WTC11 (cell line): ENCODE results near the gene INPP5A. TPM values are rescaled to one million over a fixed set of nuclear protein-coding genes. Genes with fewer than 3 reads are reported as not detected.
A peak's percentile ranks its signal among the peaks of the same experiment; 100 is the strongest.

Experiments used
- ATAC-seq: fragments of 200-7000 bp; cut with Tn5 transposase; 2 replicates; pipeline ENCODE4 v1.10.0; 2021; ENCODE audit warnings: mild to moderate bottlenecking, moderate library complexity
- CTCF ChIA-PET: fragments of 300-600 bp; sonication (Branson Sonifier 250); formaldehyde crosslinking; loops from one replicate; lab custom pipeline; 2021; ENCODE audit warnings: antibody characterized with exemption; lab: Charles Lee
- POLR2A ChIA-PET: fragments of 350-600 bp; sonication (Branson Sonifier 250); formaldehyde crosslinking; loops from one replicate; lab custom pipeline; 2021; ENCODE audit warnings: antibody characterized with exemption; lab: Charles Lee
- DNase-seq: peaks from one replicate; pipeline ENCODE4 v3.0.0; 2021; ENCODE audit warnings: low spot score
- H3K27ac Mint-ChIP-seq: 2 replicates; pipeline ENCODE4 v1.8.0; 2021; ENCODE audit warnings: mixed read lengths
- H3K27me3 Mint-ChIP-seq: 2 replicates; pipeline ENCODE4 v1.8.0; 2021; ENCODE audit warnings: low read depth, mild to moderate bottlenecking, moderate library complexity, mixed read lengths
- H3K36me3 Mint-ChIP-seq: 2 replicates; pipeline ENCODE4 v1.8.0; 2021; ENCODE audit warnings: mixed read lengths
- H3K4me1 Mint-ChIP-seq: 2 replicates; pipeline ENCODE4 v1.8.0; 2022; ENCODE audit warnings: mixed read lengths
- H3K4me3 Mint-ChIP-seq: 2 replicates; pipeline ENCODE4 v1.8.0; 2021; ENCODE audit warnings: mild to moderate bottlenecking, moderate library complexity, mixed read lengths
- H3K9me3 Mint-ChIP-seq: 2 replicates; pipeline ENCODE4 v1.8.0; 2021; ENCODE audit warnings: mixed read lengths
- ATF1 ChIP-seq: sonication (generic); formaldehyde crosslinking; IDR thresholded peaks from 2 replicates; pipeline ENCODE4 v1.8.1; 2023; ENCODE audit warnings: mild to moderate bottlenecking, moderate library complexity, missing genetic modification reagents
- CBFB ChIP-seq: sonication (generic); formaldehyde crosslinking; IDR thresholded peaks from 2 replicates; pipeline ENCODE4 v1.8.1; 2022; ENCODE audit warnings: mild to moderate bottlenecking, low read depth, missing genetic modification reagents
- EMX1 ChIP-seq: fragments of 250-450 bp; sonication (Bioruptor Pico); IDR thresholded peaks from 2 replicates; pipeline ENCODE4 v1.8.0; 2021; ENCODE audit warnings: mild to moderate bottlenecking
- NFYB ChIP-seq: sonication (generic); formaldehyde crosslinking; conservative IDR thresholded peaks from 2 replicates; pipeline ENCODE4 v1.8.0; 2022; ENCODE audit warnings: low read depth, missing genetic modification reagents
- NR3C1 ChIP-seq: sonication (generic); formaldehyde crosslinking; conservative IDR thresholded peaks from 2 replicates; pipeline ENCODE4 v1.8.1; 2023; ENCODE audit warnings: low read depth, mild to moderate bottlenecking, missing genetic modification reagents
- RELA ChIP-seq: sonication (generic); formaldehyde crosslinking; IDR thresholded peaks from 2 replicates; pipeline ENCODE4 v1.8.1; 2022; ENCODE audit warnings: missing genetic modification reagents, mild to moderate bottlenecking, borderline replicate concordance
- SMAD3 ChIP-seq: sonication (generic); formaldehyde crosslinking; IDR thresholded peaks from 2 replicates; pipeline ENCODE4 v1.8.0; 2022; ENCODE audit warnings: missing genetic modification reagents, mild to moderate bottlenecking, borderline replicate concordance
- TEAD4 ChIP-seq: sonication (generic); formaldehyde crosslinking; IDR thresholded peaks from 2 replicates; pipeline ENCODE4 v1.8.0; 2022; ENCODE audit warnings: mild to moderate bottlenecking, missing genetic modification reagents
- TP53 ChIP-seq: sonication (generic); formaldehyde crosslinking; IDR thresholded peaks from 2 replicates; pipeline ENCODE4 v1.8.1; 2023; ENCODE audit warnings: mild to moderate bottlenecking, missing genetic modification reagents
- ZNF121 ChIP-seq: sonication (generic); formaldehyde crosslinking; IDR thresholded peaks from 2 replicates; pipeline ENCODE4 v1.8.0; 2023; ENCODE audit warnings: missing genetic modification reagents
- ZNF138 ChIP-seq: sonication (generic); formaldehyde crosslinking; conservative IDR thresholded peaks from 2 replicates; pipeline ENCODE4 v1.8.1; 2022; ENCODE audit warnings: mild to moderate bottlenecking, moderate library complexity, missing genetic modification reagents
- total RNA-seq: library from RNA; stranded (reverse); gene quantifications from 3 replicates; pipeline ENCODE4 v1.2.3, GENCODE V29; 2021
- TF ChIP-seq, protein P1 (sequence below): sonication (generic); formaldehyde crosslinking; IDR thresholded peaks from 2 replicates; pipeline ENCODE4 v1.8.1; 2022; ENCODE audit warnings: missing genetic modification reagents, borderline replicate concordance
- TF ChIP-seq, protein P2 (sequence below): fragments of 200-600 bp; IDR thresholded peaks from 2 replicates; pipeline ENCODE4 v1.8.0; 2022; ENCODE audit warnings: antibody characterized with exemption
- TF ChIP-seq, protein P3 (sequence below): sonication (generic); formaldehyde crosslinking; IDR thresholded peaks from 2 replicates; pipeline ENCODE4 v1.8.1; 2023; ENCODE audit warnings: mild to moderate bottlenecking, missing genetic modification reagents, moderate library complexity
- TF ChIP-seq, protein P4 (sequence below): sonication (generic); formaldehyde crosslinking; conservative IDR thresholded peaks from 2 replicates; pipeline ENCODE4 v1.8.1; 2023; ENCODE audit warnings: mild to moderate bottlenecking, low read depth, missing genetic modification reagents, moderate library complexity
- TF ChIP-seq, protein P5 (sequence below): fragments of 250-450 bp; sonication (Bioruptor Pico); IDR thresholded peaks from 2 replicates; pipeline ENCODE4 v1.9.0; 2021; ENCODE audit warnings: moderate library complexity, mild to moderate bottlenecking, inconsistent platforms, borderline replicate concordance
- TF ChIP-seq, protein P6 (sequence below): sonication (generic); formaldehyde crosslinking; IDR thresholded peaks from 2 replicates; pipeline ENCODE4 v1.8.1; 2022; ENCODE audit warnings: low read depth, missing genetic modification reagents, borderline replicate concordance
- TF ChIP-seq, protein P7 (sequence below): sonication (generic); formaldehyde crosslinking; IDR thresholded peaks from 2 replicates; pipeline ENCODE4 v1.8.1; 2023; ENCODE audit warnings: mild to moderate bottlenecking, missing genetic modification reagents, moderate library complexity

Gene INPP5A
- total RNA-seq, 1 experiment from 2014 or later = 22.1 TPM

DNA sequence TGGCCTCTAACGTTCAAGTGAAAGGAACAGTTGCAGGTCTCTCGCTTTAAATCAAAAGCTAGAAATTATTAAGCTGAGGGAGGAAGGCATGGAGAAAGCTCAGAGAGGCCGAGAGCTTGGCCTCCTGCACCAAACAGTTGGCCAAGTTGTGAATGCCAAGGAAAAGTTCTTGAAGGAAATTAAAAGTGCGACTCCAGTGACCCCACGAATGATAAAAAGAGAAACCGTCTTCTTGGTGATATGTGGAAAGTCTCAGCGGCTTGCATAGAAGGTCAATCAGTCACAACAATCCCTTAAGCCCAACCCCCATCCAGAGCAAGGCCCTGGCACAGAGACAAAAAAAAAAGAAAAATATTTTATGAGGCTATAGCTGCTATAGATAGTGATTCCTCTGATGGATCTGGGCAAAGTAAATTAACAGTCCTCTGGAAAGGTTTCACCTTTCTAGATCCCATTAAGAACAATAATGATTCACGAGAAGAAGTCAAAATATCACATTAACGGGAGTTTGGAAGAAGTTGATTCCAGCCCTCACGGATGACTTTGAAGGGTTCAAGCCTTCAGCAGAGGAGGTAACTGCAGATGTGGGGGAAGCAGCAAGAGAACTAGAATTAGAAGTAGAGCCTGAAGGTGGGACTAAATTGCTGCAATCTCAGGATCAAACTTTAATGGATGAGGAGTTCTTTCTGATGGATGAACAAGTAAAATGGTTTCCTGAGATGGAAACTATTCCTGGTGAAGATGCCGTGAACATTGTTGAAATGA, 42.5 kb upstream of the INPP5A start (continued):
- no peak for TF ChIP-seq TEAD4
- TF ChIP-seq EMX1 (CRISPR knock-in tag) = no peak
- TF ChIP-seq ZNF138 (CRISPR knock-in tag) = no peak
- no peak for TF ChIP-seq RELA (CRISPR knock-in tag)
- no peak for TF ChIP-seq NFYB (CRISPR knock-in tag)
- TF ChIP-seq, protein P1, sequence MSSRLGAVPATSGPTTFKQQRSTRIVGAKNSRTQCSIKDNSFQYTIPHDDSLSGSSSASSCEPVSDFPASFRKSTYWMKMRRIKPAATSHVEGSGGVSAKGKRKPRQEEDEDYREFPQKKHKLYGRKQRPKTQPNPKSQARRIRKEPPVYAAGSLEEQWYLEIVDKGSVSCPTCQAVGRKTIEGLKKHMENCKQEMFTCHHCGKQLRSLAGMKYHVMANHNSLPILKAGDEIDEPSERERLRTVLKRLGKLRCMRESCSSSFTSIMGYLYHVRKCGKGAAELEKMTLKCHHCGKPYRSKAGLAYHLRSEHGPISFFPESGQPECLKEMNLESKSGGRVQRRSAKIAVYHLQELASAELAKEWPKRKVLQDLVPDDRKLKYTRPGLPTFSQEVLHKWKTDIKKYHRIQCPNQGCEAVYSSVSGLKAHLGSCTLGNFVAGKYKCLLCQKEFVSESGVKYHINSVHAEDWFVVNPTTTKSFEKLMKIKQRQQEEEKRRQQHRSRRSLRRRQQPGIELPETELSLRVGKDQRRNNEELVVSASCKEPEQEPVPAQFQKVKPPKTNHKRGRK (CRISPR knock-in tag) = no peak
- TF ChIP-seq, protein P2, sequence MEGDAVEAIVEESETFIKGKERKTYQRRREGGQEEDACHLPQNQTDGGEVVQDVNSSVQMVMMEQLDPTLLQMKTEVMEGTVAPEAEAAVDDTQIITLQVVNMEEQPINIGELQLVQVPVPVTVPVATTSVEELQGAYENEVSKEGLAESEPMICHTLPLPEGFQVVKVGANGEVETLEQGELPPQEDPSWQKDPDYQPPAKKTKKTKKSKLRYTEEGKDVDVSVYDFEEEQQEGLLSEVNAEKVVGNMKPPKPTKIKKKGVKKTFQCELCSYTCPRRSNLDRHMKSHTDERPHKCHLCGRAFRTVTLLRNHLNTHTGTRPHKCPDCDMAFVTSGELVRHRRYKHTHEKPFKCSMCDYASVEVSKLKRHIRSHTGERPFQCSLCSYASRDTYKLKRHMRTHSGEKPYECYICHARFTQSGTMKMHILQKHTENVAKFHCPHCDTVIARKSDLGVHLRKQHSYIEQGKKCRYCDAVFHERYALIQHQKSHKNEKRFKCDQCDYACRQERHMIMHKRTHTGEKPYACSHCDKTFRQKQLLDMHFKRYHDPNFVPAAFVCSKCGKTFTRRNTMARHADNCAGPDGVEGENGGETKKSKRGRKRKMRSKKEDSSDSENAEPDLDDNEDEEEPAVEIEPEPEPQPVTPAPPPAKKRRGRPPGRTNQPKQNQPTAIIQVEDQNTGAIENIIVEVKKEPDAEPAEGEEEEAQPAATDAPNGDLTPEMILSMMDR = no peak
- TF ChIP-seq ATF1 (CRISPR knock-in tag) = no peak
- TF ChIP-seq, protein P3, sequence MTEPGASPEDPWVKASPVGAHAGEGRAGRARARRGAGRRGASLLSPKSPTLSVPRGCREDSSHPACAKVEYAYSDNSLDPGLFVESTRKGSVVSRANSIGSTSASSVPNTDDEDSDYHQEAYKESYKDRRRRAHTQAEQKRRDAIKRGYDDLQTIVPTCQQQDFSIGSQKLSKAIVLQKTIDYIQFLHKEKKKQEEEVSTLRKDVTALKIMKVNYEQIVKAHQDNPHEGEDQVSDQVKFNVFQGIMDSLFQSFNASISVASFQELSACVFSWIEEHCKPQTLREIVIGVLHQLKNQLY (CRISPR knock-in tag) = no peak
- TF ChIP-seq, all 79 proteins: peak for 0

DNA sequence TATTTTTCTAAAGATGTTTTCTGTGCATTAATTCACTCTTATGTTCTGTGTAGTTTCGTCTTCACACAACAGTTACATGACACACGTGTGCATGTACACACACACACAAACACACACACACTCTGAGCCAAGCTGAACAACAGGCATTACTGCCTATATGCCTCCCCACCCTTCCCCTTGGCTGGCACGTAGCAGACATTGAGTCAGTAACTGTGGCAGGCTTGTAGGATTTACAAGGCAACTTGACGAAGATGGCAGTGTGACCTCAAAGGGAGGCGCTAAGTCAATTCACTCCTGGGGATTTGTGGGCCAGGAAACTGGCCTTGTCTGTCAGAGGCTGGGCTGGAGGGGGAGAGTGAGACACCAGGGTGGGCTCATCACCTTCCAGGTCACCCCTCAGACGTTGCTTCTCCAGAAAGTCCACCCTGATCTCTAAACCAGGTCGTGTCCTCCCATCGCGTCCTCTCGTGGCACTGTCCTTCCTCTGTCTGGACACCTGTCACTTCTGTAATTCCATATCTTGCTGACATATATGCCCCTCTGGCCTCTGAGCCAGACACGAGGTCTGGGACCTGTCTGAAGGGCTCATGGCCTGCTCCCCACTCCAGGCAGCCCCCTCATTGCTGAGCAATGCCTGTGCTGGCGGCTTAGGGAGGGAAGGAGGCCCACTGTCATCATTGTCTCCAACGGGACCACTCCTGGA, 41.1 kb upstream of the INPP5A start:
- Mint-ChIP-seq H3K9me3 (no peaks in the 10 kb centered on the region), H3K36me3 (no peaks in the 10 kb centered on the region), H3K27ac (no peak overlapping the region), H3K27me3 (no peaks in the 10 kb centered on the region; the same call in 1 of the 2 replicates), H3K4me3 (no peak overlapping the region), H3K4me1 (no peaks in the 10 kb centered on the region)
- ATAC-seq = no peak
- POLR2A ChIA-PET = no interaction called here
- DNase-seq = peak; percentile 4
- no peak for TF ChIP-seq NFYB (CRISPR knock-in tag)
- no peak for TF ChIP-seq NR3C1 (CRISPR knock-in tag)
- no peak for TF ChIP-seq SMAD3 (CRISPR knock-in tag)
- TF ChIP-seq, protein P4, sequence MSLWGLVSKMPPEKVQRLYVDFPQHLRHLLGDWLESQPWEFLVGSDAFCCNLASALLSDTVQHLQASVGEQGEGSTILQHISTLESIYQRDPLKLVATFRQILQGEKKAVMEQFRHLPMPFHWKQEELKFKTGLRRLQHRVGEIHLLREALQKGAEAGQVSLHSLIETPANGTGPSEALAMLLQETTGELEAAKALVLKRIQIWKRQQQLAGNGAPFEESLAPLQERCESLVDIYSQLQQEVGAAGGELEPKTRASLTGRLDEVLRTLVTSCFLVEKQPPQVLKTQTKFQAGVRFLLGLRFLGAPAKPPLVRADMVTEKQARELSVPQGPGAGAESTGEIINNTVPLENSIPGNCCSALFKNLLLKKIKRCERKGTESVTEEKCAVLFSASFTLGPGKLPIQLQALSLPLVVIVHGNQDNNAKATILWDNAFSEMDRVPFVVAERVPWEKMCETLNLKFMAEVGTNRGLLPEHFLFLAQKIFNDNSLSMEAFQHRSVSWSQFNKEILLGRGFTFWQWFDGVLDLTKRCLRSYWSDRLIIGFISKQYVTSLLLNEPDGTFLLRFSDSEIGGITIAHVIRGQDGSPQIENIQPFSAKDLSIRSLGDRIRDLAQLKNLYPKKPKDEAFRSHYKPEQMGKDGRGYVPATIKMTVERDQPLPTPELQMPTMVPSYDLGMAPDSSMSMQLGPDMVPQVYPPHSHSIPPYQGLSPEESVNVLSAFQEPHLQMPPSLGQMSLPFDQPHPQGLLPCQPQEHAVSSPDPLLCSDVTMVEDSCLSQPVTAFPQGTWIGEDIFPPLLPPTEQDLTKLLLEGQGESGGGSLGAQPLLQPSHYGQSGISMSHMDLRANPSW (CRISPR knock-in tag) = no peak
- TF ChIP-seq, protein P5, sequence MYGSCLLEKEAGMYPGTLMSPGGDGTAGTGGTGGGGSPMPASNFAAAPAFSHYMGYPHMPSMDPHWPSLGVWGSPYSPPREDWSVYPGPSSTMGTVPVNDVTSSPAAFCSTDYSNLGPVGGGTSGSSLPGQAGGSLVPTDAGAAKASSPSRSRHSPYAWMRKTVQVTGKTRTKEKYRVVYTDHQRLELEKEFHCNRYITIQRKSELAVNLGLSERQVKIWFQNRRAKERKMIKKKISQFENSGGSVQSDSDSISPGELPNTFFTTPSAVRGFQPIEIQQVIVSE (CRISPR knock-in tag) = no peak
- TF ChIP-seq, protein P1 (CRISPR knock-in tag) = no peak
- TF ChIP-seq ZNF121 (CRISPR knock-in tag) = no peak
- TF ChIP-seq, protein P6, sequence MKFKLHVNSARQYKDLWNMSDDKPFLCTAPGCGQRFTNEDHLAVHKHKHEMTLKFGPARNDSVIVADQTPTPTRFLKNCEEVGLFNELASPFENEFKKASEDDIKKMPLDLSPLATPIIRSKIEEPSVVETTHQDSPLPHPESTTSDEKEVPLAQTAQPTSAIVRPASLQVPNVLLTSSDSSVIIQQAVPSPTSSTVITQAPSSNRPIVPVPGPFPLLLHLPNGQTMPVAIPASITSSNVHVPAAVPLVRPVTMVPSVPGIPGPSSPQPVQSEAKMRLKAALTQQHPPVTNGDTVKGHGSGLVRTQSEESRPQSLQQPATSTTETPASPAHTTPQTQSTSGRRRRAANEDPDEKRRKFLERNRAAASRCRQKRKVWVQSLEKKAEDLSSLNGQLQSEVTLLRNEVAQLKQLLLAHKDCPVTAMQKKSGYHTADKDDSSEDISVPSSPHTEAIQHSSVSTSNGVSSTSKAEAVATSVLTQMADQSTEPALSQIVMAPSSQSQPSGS (CRISPR knock-in tag) = no peak
- no peak for TF ChIP-seq CBFB (CRISPR knock-in tag)
- TF ChIP-seq, protein P7, sequence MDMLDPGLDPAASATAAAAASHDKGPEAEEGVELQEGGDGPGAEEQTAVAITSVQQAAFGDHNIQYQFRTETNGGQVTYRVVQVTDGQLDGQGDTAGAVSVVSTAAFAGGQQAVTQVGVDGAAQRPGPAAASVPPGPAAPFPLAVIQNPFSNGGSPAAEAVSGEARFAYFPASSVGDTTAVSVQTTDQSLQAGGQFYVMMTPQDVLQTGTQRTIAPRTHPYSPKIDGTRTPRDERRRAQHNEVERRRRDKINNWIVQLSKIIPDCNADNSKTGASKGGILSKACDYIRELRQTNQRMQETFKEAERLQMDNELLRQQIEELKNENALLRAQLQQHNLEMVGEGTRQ (CRISPR knock-in tag) = no peak
- no peak for TF ChIP-seq TP53 (CRISPR knock-in tag)
- CTCF ChIA-PET = no interaction called here
